K562 (cell line): Measurements from ENCODE around the gene CDC45. TPM values are rescaled to one million over a fixed set of nuclear protein-coding genes. Genes with fewer than 3 reads are reported as not detected.
A peak's percentile ranks its signal among the peaks of the same experiment; 100 is the strongest.

Experiments
- CBFB ChIP-seq: sonication (generic); formaldehyde crosslinking; IDR thresholded peaks from 2 replicates; pipeline ENCODE4 v1.4.0; 2020; ENCODE audit warnings: mild to moderate bottlenecking, missing genetic modification reagents
- CEBPB ChIP-seq: fragments of 450-650 bp; IDR thresholded peaks from 2 replicates; pipeline ENCODE4 v1.6.1; 2016; ENCODE audit warnings: missing genetic modification characterization, missing compliant biosample characterization
- CHAMP1 ChIP-seq: fragments of 450-650 bp; IDR thresholded peaks from 2 replicates; pipeline ENCODE4 v1.6.1; 2016; ENCODE audit warnings: mild to moderate bottlenecking
- E4F1 ChIP-seq: fragments of 250-450 bp; sonication (Bioruptor Pico); IDR thresholded peaks from 2 replicates; pipeline ENCODE4 v1.5.0; 2021; ENCODE audit warnings: mild to moderate bottlenecking, borderline replicate concordance
- ETV1 ChIP-seq: fragments of 450-650 bp; conservative IDR thresholded peaks from 2 replicates; pipeline ENCODE4 v1.6.1; 2016; ENCODE audit warnings: missing genetic modification characterization, control low read depth, low read depth, missing compliant biosample characterization
- HOXB6 ChIP-seq: fragments of 250-450 bp; sonication (Bioruptor Pico); IDR thresholded peaks from 2 replicates; pipeline ENCODE4 v1.5.1; 2022; ENCODE audit warnings: mild to moderate bottlenecking, borderline replicate concordance
- KLF1 ChIP-seq: fragments of 450-650 bp; IDR thresholded peaks from 2 replicates; pipeline ENCODE4 v1.6.1; 2016; ENCODE audit warnings: missing genetic modification characterization, missing compliant biosample characterization
- MIER1 ChIP-seq: fragments of 450-650 bp; IDR thresholded peaks from 2 replicates; pipeline ENCODE4 v1.6.1; 2016; ENCODE audit warnings: antibody characterized with exemption, mild to moderate bottlenecking, low read depth
- MYBL2 ChIP-seq, 2 experiments: fragments of 450-650 bp in 1 of 2; sonication (generic) in 1 of 2; formaldehyde crosslinking in 1 of 2; IDR thresholded peaks; 2 replicates each; pipeline versions ENCODE4 v1.6.1 to v1.8.1; 2017 to 2022; ENCODE audit warnings: borderline replicate concordance in 1 of 2, inconsistent platforms in 1 of 2, low read depth in 1 of 2, mild to moderate bottlenecking in 1 of 2, missing genetic modification reagents in 1 of 2, moderate library complexity in 1 of 2
- PCBP2 ChIP-seq: fragments of 200-400 bp; formaldehyde crosslinking; IDR thresholded peaks from 2 replicates; pipeline ENCODE4 v1.6.1; 2018; ENCODE audit warnings: low read length, low read depth, mild to moderate bottlenecking, moderate library complexity; ENCODE audit not compliant: poor library complexity, severe bottlenecking
- PHB ChIP-seq: fragments of 250-450 bp; sonication (Bioruptor Pico); IDR thresholded peaks from 2 replicates; pipeline ENCODE4 v1.5.0; 2021
- POLR2A ChIP-seq: fragments of 450-650 bp; conservative IDR thresholded peaks from 2 replicates; pipeline ENCODE4 v1.6.1; 2016
- POU5F1 ChIP-seq: fragments of 150-350 bp; IDR thresholded peaks from 2 replicates; pipeline ENCODE4 v1.6.1; 2014; ENCODE audit warnings: borderline replicate concordance, low read length, low read depth, mild to moderate bottlenecking; ENCODE audit not compliant: partially characterized antibody
- SAP30 ChIP-seq: fragments of 200-600 bp; sonication (generic); IDR thresholded peaks from 2 replicates; pipeline ENCODE4 v1.6.1; 2012; ENCODE audit warnings: borderline replicate concordance, low read depth, mild to moderate bottlenecking, moderate library complexity, low read length, control low read depth, inconsistent platforms; ENCODE audit not compliant: insufficient read depth, poor library complexity, severe bottlenecking
- SMAD4 ChIP-seq: fragments of 250-450 bp; sonication (Bioruptor Pico); conservative IDR thresholded peaks from 2 replicates; pipeline ENCODE4 v1.8.0; 2021; ENCODE audit warnings: inconsistent platforms, mild to moderate bottlenecking, moderate library complexity
- SUPT5H ChIP-seq: fragments of 450-650 bp; IDR thresholded peaks from 2 replicates; pipeline ENCODE4 v1.6.1; 2016
- THAP12 ChIP-seq: fragments of 250-450 bp; sonication (Bioruptor Pico); IDR thresholded peaks from 2 replicates; pipeline ENCODE4 v1.9.0; 2021; ENCODE audit warnings: mild to moderate bottlenecking, inconsistent platforms
- ZBTB7A ChIP-seq: IDR thresholded peaks from 2 replicates; pipeline ENCODE4 v1.6.1; 2011; ENCODE audit warnings: low read depth, mild to moderate bottlenecking, low read length, moderate library complexity, borderline replicate concordance; ENCODE audit not compliant: control insufficient read depth
- ZC3H8 ChIP-seq: fragments of 450-650 bp; IDR thresholded peaks from 2 replicates; pipeline ENCODE4 v1.6.1; 2017
- ZNF444 ChIP-seq: fragments of 250-450 bp; sonication (Bioruptor Pico); IDR thresholded peaks from 2 replicates; pipeline ENCODE4 v1.4.0; 2020; ENCODE audit warnings: mild to moderate bottlenecking, moderate library complexity
- ZNF445 ChIP-seq: fragments of 250-450 bp; sonication (Bioruptor Pico); IDR thresholded peaks from 2 replicates; pipeline ENCODE4 v1.4.0; 2020; ENCODE audit warnings: low read depth, mild to moderate bottlenecking, moderate library complexity
- ZSCAN29 ChIP-seq: fragments of 450-650 bp; IDR thresholded peaks from 2 replicates; pipeline ENCODE4 v1.6.1; 2017
- ZZZ3 ChIP-seq: fragments of 450-650 bp; IDR thresholded peaks from 2 replicates; pipeline ENCODE4 v1.6.1; 2016; ENCODE audit warnings: antibody characterized with exemption, mild to moderate bottlenecking, moderate library complexity
- polyA plus RNA-seq, 8 experiments: library from polyadenylated mRNA; depleted of rRNA in 4 of 8; stranded (reverse) in 5 of 8; unstranded in 3 of 8; fragments of >200 nt; fragmentation: Nextera tagmentation in 2 of 8; fragmentation: Illumina TruSeq in 1 of 8; extraction: Ambion mirVana in 2 of 8; extraction: Trizol in 1 of 8; gene quantifications; 2 replicates each; pipeline versions ENCODE4 v1.2.1 to v1.2.3, GENCODE V29; 2011 to 2014; ENCODE audit warnings: inconsistent platforms in 1 of 8, missing spikeins in 1 of 8
- total RNA-seq, 7 experiments: library from RNA; depleted of rRNA in 6 of 7; stranded (reverse); fragments of >200 nt in 6 of 7; fragmentation: Illumina TruSeq in 2 of 7; extraction: Trizol in 2 of 7; gene quantifications; 2 replicates each; pipeline versions ENCODE4 v1.2.1 to v1.2.3, GENCODE V29; 2011 to 2021; ENCODE audit warnings: low replicate concordance in 1 of 7

The CDC45 gene
- total and polyA plus RNA-seq, 9 of the 15 experiments (the other 6 are each of a cell fraction or from before 2014, with no cell fraction given) = 251 to 580 (median 410) TPM

- TF ChIP-seq E4F1 (no peak), MIER1 (no peak), CBFB (CRISPR knock-in tag) (0 out of 2 replicates have a peak, but pooled peaks have one; percentile 12), MYBL2 (IDR thresholded peaks at IDR 0.05; ENCODE audit: low read depth) (no peak), MYBL2 (CRISPR knock-in tag; IDR thresholded peaks at IDR 0.05; ENCODE audit: borderline replicate concordance) (peak; percentile 32; the same call in 1 of the 2 replicates), ZNF444 (no peak), ZBTB7A (no peak), THAP12 (CRISPR knock-in tag) (peak; percentile 44; the same call in 1 of the 2 replicates), ZC3H8 (no peak), POU5F1 (no peak), ZZZ3 (no peak), KLF1 (tag) (no peak), SAP30 (no peak), ZSCAN29 (no peak), CHAMP1 (no peak), HOXB6 (no peak), CEBPB (tag) (no peak), ZNF445 (CRISPR knock-in tag) (no peak), PCBP2 (no peak), SUPT5H (0 out of 2 replicates have a peak, but pooled peaks have one; percentile 20), SMAD4 (CRISPR knock-in tag) (no peak), PHB (CRISPR knock-in tag) (no peak), POLR2A (peak; percentile 15), ETV1 (no peak)
These were observed 19.1 kb downstream of the CDC45 start (continued) for GRCh38 chr22:19498866-19499190.
